ENCODE results near the gene FAM32A.
"Not testable (repeated sequence)": the region's sequence is repeated elsewhere in the genome, so short reads cannot be mapped to it uniquely, and the experiment has no call there.

FAM32A gene

GRCh38 chr19:16164222-16164890, 20.9 kb upstream of the FAM32A start:
- DNase-seq (ENCODE audit: low spot score): no peak

DNA sequence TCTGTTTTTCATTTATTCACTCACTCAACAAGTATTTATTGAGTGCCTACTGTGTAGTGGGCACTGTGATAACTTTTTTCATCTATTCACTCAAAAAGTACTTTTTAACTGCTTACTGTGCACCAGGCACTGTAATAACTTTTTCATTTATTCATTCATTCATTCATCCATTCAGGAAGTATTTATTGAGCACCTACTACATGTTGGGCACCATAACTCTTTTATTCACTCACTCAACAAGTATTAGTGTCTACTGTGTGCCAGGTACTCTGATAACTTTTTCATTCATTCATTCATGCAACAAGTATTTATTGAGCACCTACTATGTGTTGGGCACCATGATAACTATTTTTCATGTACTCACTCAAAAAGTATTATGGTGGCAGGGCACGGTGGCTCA, 18.8 kb upstream of the FAM32A start:
- no peak for DNase-seq (ENCODE audit: low spot score)

DNA sequence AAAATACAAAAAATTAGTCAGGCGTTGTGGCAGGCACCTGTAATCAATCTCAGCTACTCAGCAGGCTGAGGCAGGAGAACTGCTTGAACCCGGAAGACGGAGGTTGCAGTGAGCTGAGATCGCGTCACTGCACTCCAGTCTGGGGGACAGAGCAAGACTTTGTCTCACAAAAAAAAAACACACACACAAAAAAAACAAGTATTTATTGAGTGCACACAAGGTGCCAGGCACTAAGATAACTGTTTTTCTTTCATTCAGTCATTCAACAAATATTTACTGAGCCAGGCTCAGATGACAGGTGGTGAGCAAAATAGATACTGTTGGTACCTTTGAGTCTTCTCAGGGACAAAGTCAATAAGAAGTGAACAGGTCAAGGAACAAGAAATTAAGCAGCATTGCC, 18.2 kb upstream of the FAM32A start:
- DNase-seq (ENCODE audit: low spot score): no peak

DNA sequence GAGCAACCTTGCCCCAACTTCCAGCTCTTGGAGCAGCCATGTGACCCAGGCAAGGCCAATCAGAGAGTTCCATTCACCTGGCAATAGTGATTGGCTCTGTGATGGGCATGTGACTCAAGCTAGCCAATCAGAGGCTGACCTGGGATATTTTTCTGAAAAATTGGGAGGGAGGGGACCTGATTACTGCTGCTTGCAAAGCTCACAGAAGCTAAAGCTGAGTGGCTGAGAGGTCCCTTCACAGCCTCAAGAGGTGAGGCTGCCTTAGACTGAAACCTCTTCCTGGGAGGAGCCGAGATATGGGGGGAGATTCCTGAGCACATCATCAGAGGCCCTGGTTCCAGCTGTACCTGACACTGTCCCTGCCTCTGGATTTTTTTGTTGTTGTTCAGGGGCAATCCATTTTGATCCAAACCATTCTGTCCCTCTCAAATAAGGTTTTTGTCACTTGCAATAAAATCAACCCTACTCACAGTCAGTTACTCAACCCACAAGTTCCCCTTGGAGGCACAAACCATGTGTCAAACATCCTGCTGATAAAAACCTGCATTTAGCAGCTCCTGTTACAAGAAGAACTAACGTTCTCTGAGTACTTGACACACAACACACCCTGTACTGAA, 16.6 kb upstream of the FAM32A start:
- no peak for DNase-seq (ENCODE audit: low spot score)

- no peak for DNase-seq (ENCODE audit: low spot score)
These were observed 15.1 kb upstream of the FAM32A start for GRCh38 chr19:16170134-16170533.

GRCh38 chr19:16175954-16176353, 9.3 kb upstream of the FAM32A start:
- DNase-seq (ENCODE audit: low spot score): no peak

DNA sequence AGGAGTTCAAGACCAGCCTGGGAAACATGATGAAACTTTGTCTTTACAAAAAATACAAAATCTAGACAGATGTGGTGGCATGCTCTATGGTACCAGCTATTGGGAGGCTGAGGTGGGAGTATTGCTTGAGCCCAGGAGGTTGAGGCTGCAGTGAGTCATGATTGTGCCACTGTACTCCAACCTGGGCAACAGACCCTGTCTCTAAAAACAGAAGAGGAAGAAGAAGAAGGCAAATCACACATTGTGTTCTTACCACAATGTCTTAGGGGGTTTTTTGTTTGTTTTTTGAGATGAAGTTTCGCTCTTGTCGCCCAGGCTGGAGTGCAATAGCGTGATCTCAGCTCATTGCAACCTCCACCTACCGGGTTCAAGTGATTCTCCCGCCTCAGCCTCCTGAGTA, 6.3 kb upstream of the FAM32A start:
- DNase-seq (ENCODE audit: low spot score): not testable (repeated sequence)

GRCh38 chr19:16180611-16181010, 4.6 kb upstream of the FAM32A start:
- DNase-seq (ENCODE audit: low spot score): peak; percentile 90

DNA sequence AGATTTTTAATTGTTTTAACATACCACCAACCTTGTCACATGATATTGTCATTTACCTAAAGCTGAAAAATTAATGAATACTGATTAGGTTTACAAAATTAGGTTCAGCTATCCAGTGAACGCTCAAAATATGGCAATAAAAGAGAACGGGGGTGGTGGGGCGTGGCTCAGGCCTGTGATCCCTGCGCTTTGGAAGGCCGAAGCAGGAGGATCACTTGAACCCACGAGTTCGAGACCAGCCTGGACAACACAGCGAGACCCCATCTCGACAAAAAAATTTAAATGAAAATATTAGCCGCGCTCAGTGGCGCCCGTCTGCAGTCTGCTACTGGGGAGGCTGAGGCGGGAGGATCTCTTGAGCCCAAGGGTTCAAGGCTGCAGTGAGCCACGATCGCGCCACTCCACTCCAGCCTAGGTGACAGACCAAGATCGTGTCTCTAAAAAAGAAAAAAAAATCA, 516 bp upstream of the FAM32A start:
- no peak for DNase-seq (ENCODE audit: low spot score)

GRCh38 chr19:16185768-16186123, 536 bp downstream of the FAM32A start:
- peak; percentile 55 for DNase-seq (ENCODE audit: low spot score)

GRCh38 chr19:16188521-16188920, 3.3 kb downstream of the FAM32A start:
- no peak for DNase-seq (ENCODE audit: low spot score)

DNA sequence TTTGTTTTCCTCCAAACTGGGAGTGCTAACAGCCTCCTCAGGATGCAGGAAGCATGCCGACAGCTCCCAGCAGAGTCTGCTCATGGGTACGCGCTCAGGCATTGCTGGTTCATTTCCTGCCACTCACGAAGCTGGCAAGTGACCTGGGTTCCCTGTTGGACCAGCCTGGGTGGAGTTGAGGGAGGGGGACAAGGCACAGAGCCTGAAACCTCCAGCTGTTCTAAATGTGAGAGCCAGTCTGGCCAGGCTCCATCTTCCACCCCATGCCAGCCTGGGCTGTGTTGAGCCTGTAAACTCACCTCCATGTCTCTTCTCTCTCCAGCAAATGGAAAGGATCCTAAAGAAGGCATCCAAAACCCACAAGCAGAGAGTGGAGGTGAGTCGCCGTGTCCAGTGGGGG, 5.0 kb downstream of the FAM32A start:
- no peak for DNase-seq (ENCODE audit: low spot score)

DNA sequence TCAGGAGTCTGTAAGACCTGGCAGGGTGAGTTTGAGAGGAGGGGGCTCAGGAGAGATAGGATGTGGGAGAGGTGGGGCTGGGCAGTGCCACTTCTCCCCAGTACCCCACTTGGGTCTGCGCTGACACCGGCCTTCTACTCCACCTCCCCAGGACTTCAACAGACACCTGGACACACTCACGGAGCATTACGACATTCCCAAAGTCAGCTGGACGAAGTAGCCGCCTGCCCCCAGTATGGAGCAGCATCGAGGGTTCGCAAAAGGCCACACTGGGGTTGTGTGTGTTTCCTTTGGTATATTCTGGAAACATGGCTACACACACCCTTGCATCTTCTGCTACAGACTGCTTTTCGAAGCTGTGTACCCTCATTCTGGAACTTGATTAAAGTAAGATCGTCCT, 5.5 kb downstream of the FAM32A start:
- DNase-seq (ENCODE audit: low spot score): peak; percentile 2

GRCh38 chr19:16191216-16191908, 6.2 kb downstream of the FAM32A start:
- DNase-seq (ENCODE audit: low spot score): no peak

DNA sequence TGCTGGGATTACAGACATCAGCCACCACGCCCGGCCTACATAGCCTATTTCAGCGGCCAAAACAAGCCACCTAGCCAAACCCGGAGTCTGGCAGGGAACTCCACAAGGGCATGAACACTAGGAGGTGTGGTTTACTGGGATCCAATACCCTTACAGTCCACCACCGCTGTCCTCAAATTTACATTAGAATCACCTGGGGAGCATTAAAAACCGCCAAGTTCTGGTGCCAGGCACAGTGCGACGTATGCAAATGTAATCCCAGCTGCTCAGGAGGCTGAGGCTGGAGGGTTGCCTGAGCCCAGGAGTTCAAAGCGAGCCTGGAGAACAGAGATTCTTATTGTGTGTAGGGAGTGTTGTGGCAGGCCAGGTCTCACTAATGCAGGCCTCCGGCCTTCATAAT, 8.3 kb downstream of the FAM32A start:
- no peak for DNase-seq (ENCODE audit: low spot score)

DNA sequence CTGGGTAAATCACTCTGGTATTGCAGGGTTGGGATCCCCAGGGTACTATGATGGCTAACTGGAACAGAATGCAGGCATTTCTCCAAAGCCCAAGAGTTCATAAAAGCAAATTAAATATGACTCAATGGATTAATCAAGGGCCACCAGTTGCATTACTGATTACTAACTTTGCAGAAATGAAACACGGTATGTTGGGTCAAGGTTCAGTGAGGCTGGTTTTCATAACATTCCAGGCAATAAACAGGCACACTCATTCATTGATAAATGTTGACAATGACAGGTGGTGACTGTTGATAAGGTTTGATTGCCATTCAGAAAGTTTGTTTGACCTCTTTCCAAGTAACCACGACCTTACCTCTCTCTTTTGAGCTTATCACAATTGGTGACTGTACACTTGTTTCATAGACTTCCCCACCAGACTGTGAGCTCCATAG, 12.0 kb downstream of the FAM32A start:
- DNase-seq (ENCODE audit: low spot score): peak; percentile 83

- peak; percentile 98 for DNase-seq (ENCODE audit: low spot score)
These were observed 12.6 kb downstream of the FAM32A start, which contains the start of gene AP1M1 for GRCh38 chr19:16197622-16198369. AP1M1 (plus strand) TSS chr19:16197911; CDS start chr19:16198027, 116 bp downstream.

DNA sequence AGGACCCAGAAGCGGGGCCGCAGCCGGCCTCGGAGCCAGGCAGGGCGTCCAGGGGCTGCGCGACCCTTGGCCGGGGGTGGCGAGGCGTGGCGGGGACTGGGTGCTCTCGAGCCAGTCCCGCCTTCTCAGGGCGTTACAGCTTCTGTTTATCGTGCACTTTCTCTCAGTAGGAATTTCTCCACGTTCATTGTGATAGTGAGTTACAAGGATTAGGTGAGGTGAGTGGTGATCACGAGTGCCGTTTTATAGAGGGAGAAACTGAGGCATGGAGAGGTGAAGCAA, 13.1 kb downstream of the FAM32A start:
- peak; percentile 25 for DNase-seq (ENCODE audit: low spot score)

GRCh38 chr19:16199275-16199932, 14.2 kb downstream of the FAM32A start:
- DNase-seq (ENCODE audit: low spot score): no peak

DNA sequence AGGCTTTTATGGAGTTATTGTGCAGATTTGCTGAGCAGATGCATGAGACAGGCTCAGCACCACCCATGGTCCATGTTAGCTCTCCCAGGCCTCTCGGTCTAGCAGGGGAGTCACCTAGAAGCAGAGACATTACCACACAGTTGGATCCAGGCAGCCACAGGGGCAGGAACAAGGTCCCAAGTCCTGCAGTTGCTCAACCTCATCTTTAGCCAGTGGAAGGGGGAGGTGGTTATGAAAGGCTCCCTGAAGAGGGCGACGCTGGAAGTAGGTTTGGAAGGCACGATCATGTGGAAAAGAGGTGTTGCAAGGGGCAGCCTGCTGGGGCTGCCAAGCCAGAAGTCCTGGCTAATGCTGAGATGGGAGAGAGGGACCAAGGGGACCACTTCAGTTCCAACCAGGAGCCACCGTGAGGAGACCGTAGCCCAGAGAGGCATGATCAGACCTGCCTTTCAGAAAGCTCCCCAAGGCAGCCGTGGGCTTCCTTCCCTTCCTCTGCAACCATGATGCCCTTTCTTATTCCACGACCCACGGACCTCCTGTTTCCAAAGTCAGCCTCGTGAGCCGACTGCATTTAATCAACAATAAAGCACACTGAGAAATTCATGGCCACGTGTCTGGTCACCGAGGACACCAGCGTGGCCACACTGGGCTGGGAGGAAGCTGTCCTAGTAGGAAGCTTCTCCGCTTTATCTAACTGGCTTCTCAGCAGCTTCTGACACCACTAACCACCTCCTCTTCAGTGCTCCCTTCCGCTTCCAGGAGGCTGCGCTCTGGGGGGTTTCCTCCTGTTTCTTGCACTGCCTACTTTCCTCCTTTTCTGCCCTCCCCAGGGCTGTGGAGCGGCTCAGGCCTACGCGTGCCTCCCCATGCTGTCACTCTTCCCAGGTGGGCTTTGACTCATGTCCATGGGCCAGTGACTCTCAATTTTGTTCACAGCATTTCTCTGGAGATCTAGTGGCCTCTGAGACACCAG, 15.1 kb downstream of the FAM32A start:
- peak; percentile 51 for DNase-seq (ENCODE audit: low spot score)

- DNase-seq (ENCODE audit: low spot score): no peak
These were observed 15.8 kb downstream of the FAM32A start for GRCh38 chr19:16201011-16201391.
